NCI-H345 treated with DMSO at 0.1 percent for 48 hours (cell line): ENCODE results near the gene TLE1.
"Not testable (repeated sequence)": the region's sequence is repeated elsewhere in the genome, so short reads cannot be mapped to it uniquely, and the experiment has no call there.

ENCODE experiments used
- DNase-seq: peaks from one replicate; lab custom pipeline; 2025; ENCODE audit not compliant: unreplicated experiment; lab: John Stamatoyannopoulos, UW

The TLE1 gene

DNA sequence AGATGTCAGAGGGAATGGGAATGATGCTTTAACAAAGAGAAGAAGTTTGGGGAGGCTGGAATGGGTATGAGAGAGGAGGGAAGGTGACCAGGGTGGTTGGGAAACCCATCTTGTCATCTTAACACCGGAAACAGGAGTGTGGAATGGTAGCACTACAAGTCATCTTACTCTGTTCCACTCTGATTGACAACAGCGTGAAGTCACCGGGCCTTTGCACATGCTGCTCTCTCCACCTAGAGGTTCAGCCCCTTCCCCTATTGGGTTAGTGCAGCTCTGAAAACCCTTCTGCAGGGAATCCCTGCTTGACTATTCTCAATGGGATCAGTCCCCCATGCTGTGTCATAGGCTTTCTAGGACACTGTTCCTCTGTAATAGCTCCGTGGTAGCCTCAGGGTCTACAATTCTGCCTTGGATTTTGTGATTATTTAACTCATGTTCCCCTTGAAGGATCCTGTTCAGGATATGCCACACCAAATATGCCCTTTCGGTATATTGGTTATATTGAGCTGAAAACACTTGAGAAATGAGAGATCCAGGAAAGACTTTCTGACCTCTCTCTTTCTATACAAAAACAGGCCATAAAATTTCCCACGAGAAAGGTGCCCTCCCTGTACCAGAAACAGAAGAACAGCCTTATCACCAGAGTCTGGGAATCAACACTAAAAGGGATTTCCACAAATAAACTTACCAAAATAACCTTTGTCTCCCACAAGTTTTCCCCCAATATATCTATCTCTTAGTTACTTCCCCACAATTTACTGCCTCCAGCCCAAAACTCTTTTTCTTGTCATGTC is 86.3 kb downstream of the TLE1 start:
- no peak for DNase-seq

DNA sequence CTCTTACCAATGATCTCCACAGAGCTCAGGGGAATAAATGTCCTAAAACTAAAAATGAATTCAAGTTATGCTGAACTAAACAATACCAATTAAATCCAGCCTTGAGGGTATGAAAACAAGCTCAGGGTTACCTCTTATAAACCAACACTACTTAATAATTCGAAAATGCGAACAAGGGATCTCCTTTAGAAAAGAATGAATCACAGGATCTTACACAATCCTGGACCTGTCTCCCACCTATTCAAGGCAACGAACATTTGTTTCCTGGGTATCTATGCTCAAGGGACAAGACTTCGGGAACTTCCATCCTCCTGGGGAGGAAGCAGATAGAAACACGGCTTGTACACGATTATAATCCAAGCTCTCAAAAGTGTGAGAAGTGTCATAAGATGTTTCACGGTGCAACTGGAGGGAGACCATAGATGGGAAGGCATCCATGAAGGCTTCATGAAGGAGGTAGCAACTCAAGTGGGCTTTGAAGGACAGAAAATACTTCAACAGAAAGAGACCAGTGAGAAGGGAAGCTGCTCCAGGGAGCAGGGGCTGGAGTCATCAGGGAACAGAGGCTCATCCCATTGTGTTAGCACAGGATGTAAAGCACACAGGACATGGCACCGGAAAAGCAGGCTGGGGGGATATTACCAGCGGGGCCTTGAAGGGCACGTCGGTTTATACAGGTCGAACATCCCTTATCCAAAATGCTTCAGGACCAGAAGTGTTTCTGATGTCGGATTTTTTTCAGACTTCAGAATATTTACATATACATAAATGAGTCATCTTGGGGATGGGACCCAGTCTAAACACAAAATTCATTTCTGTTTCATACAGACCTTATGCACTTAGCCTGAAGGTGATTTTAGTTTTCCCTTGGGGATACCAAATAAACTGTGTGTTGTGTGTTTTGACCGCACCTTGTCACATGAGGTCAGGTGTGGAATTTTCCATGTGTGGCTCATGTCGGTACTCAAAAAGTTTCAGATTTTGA is 87.4 kb downstream of the TLE1 start:
- no peak for DNase-seq

GRCh38 chr9:81600631-81601030 is 88.7 kb downstream of the TLE1 start:
- no peak for DNase-seq

DNA sequence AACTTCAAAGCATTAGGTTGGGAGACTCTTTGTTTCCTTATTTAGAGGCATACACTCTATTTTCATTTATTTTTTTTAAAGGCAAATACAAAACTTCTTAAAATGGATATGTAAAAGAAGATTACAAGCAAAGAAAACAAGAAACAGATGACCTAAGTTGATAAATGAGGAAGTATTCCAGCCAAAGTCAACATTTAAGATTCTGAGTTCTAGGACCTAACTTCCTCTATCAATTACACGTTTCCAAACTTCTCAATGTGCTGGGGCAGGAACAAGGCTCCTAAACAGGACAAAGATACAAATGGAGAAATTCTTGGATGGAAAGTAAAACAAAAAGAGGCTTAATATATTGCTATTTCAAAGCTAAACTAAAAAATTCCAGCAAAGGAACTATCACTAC is 89.5 kb downstream of the TLE1 start:
- no peak for DNase-seq

- DNase-seq = no peak
Measured at GRCh38 chr9:81598811-81599210, 90.5 kb downstream of the TLE1 start.

DNA sequence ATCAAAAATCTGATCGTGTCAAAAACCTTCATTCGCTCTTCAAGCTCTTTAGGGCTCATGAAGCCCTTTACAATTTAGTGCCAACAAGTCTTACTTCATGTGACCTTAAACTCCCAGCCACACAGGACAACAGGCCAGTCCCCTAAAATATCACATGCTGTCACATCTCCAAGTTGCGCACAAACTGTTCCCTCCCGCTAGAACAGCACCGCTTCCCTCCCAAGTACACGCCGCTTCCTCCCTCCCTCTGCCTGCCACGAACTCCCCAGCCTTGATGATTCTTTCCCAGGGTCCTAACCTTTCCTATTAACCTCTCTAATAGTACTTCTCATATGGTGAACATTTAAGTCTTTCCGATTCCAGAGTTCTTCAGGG is 91.2 kb downstream of the TLE1 start:
- DNase-seq = no peak

GRCh38 chr9:81597419-81598122 is 91.8 kb downstream of the TLE1 start:
- DNase-seq = no peak

DNA sequence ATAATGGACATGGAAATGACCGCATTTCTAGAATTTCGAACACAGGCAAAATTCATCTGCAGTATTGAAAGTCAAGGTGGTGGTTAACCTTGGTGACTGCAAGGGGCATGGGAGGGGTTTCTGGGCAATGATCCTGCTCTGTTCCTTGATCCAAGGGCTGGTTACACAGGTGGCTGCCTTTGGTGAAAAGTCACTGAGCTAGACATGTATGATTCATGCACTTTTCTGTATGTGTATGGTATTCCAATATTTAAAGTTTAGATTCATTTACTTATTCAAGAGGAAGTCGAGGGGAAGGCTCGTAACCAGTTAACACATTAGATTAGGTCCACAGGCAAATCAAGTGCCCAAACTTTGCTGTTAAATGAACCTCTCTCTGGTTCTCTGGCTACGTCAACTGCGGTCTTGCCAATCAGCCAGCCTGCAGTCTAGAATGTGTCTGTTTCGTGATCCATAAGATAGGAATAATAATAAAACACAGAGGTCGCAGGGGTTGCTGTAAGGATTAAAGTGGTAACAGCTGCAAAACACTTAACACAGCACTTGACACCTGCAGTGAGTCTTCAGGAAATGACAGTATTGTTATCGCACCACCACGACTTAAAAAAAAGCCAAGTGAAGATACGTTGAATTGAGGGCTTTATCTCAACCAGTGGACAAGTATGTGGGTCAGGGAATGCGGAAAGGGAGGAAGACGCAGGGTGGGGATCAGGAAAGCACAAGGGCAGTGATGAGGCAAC is 92.5 kb downstream of the TLE1 start:
- no peak for DNase-seq

DNA sequence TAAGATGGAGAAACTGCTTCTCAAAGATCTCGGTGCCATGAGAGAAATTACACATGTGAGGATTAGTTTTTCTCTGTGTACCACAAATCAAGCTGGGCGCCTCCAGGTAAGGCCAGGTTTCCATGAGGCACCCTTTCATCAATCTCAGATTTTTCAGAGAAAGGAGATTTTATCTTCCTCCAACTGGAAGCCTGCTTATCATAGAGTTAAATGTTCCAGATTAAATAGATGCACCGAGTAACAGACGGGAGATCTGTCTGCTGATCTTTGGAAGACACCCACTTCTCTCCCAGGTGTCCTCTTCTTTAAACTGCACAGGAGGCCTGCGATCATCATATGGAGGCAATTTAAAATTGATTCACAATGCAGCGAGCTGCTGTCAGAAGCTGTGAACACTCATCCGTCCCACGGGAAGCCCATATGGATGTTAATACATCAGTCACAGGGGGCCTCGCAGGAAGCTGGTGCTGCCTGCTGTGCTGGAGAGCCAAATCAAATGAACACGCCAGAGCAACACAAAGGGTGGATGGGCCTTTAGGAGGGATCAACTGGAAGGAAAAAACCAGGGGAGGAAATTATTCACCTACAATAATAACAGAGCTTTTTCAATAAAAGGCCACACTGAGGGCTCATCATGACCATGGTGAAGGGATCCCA is 93.3 kb downstream of the TLE1 start:
- peak; percentile 90 for DNase-seq

GRCh38 chr9:81595293-81595692 is 94.1 kb downstream of the TLE1 start:
- not testable (repeated sequence) for DNase-seq

DNA sequence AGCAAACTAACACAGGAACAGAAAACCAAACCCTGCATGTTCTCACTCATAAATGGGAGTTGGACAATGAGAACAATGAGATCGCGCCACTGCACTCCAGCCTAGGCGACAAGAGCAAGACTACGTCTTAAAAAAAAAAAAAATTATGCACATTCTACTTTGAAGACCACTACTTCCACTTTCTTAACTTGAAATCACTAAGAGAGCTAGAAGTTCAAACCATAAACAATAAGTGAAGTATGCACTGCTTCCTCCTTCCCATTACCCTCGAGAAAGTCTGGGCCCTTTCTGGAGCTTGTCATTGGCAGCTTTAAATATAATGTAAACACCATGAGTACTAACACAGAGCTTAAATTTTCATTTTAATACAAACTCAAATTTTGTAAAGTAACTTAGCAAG is 94.9 kb downstream of the TLE1 start:
- DNase-seq = no peak

DNA sequence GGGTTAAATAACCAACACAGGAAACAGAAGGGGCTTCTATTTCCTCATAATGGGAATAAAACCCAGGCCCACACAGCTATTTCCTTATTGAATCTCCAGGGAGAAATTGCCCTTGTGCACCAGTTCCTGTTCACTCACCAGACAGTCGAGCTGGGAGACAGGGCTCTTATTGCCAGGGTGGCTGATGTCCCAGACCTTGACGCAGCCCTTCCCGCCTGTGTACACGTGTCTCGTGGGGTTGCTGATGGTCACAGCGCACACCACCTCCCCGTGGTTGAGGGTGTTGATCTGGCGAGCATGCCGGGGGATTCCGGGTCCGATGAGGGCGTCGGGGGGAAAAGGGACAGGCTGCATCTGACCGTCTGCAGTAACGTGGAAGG is 96.5 kb downstream of the TLE1 start:
- no peak for DNase-seq

GRCh38 chr9:81591791-81592190 is 97.6 kb downstream of the TLE1 start:
- no peak for DNase-seq

DNA sequence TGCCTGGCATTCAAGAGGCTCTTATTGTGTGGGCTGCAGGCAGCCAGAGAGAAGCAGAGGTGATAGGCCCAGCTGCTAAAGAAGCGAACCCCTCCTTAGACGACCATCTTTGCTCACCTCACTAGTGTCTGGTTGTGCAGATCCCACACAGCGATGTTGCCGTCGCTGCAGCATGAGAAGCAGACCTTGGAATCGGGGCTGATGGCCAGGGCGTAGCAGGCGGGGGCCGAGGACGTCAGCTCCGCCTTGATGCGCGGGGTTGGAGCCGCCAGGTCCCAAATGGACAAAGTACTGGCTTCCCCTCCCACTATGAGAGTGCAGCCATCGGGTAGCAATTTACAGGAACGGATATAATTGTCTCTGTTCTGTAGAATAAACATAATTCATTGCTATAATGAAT is 98.7 kb downstream of the TLE1 start:
- DNase-seq = no peak

DNA sequence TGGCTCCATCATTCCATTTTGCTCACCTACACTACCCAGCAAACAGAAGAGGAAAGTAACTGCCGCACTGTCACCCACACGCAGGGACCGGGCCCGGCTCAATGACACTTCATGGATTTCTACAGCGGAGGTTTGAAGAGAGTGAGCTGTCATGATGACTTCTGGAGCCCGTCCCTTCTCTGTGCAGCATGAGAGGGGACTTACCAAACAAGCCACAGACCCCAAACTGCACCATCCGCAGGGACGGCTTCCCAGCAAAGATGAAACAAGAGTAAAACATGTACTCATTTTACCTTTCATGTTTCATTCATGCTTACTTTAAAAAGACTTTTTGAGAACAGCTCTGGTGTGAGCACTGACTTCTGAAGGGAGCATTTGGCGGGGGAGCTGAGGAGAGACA is 99.5 kb downstream of the TLE1 start:
- DNase-seq = no peak

- DNase-seq = no peak
Measured at GRCh38 chr9:81589392-81589791, 100.0 kb downstream of the TLE1 start.

- DNase-seq = peak; percentile 3
Measured at GRCh38 chr9:81588148-81588871, 101.0 kb downstream of the TLE1 start.

GRCh38 chr9:81586786-81587185 is 102.6 kb downstream of the TLE1 start:
- no peak for DNase-seq

GRCh38 chr9:81585191-81585763 is 104.1 kb downstream of the TLE1 start:
- DNase-seq = no peak
